Endothelial cell of umbilical vein (primary cell): ENCODE data around the gene PADI1.

Experiments
- EZH2 ChIP-seq: IDR thresholded peaks from 2 replicates; pipeline ENCODE4 v1.6.1; 2012; ENCODE audit warnings: borderline replicate concordance, low read depth, mild to moderate bottlenecking, moderate library complexity, low read length, inconsistent platforms; ENCODE audit not compliant: severe bottlenecking
- POLR2A ChIP-seq: IDR thresholded peaks from 2 replicates; pipeline ENCODE4 v1.6.1; 2012; ENCODE audit warnings: low read depth, mild to moderate bottlenecking, control low read depth, low read length
- TF ChIP-seq, protein P1 (sequence below), 2 donors: IDR thresholded peaks; 1 replicate in 1 of 2; 2 replicates in 1 of 2; pipeline ENCODE4 v1.5.1; 2011; ENCODE audit warnings: low read length in 2 of 2, mild to moderate bottlenecking in 2 of 2, moderate library complexity in 2 of 2, control low read depth in 1 of 2, inconsistent platforms in 1 of 2, low read depth in 1 of 2; ENCODE audit not compliant: insufficient read depth in 1 of 2; ENCODE audit errors: extremely low read depth in 1 of 2

DNA sequence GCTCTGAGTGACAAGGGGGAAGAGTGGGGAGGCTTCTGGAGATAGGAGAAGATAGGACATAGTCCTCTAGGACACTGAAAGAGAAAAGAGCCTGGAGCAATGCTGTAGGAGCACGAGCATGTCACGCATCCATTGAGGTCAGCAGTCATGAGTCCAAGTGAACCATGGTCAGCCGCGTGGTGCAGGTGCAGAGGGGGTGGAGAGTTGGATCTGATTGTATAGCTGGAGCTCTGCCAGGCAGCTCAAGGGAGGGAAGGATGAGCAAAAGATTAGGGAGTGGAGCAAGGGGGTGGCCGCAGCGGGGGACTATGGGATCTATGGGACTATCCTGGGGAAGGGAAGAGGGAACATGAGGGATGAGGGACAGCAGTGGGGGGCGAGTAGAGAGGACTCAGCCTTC, 14.0 kb downstream of the PADI1 start:
- TF ChIP-seq EZH2 (no peak), POLR2A (no peak)
- TF ChIP-seq, protein P1, sequence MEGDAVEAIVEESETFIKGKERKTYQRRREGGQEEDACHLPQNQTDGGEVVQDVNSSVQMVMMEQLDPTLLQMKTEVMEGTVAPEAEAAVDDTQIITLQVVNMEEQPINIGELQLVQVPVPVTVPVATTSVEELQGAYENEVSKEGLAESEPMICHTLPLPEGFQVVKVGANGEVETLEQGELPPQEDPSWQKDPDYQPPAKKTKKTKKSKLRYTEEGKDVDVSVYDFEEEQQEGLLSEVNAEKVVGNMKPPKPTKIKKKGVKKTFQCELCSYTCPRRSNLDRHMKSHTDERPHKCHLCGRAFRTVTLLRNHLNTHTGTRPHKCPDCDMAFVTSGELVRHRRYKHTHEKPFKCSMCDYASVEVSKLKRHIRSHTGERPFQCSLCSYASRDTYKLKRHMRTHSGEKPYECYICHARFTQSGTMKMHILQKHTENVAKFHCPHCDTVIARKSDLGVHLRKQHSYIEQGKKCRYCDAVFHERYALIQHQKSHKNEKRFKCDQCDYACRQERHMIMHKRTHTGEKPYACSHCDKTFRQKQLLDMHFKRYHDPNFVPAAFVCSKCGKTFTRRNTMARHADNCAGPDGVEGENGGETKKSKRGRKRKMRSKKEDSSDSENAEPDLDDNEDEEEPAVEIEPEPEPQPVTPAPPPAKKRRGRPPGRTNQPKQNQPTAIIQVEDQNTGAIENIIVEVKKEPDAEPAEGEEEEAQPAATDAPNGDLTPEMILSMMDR (IDR thresholded peaks at IDR 0.05; ENCODE audit: extremely low read depth in 1 of 2, insufficient read depth in 1 of 2, low read depth in 1 of 2, low read length in 2 of 2) = no peak
